PC-9 (cell line): ENCODE measurements around the gene ACADVL.

Experiments used
- EZH2 ChIP-seq: fragments of 200-600 bp; sonication (generic); IDR thresholded peaks from 2 replicates; pipeline ENCODE4 v1.8.0; 2017; ENCODE audit warnings: antibody characterized with exemption, low read depth
- TF ChIP-seq, protein P1 (sequence below): fragments of 200-600 bp; sonication (generic); conservative IDR thresholded peaks from 2 replicates; pipeline ENCODE4 v1.6.1; 2017; ENCODE audit warnings: mixed run types, antibody characterized with exemption, mild to moderate bottlenecking, moderate library complexity

GRCh38 chr17:7204336-7204735 lies 15.4 kb upstream of the ACADVL start:
- TF ChIP-seq, protein P1, sequence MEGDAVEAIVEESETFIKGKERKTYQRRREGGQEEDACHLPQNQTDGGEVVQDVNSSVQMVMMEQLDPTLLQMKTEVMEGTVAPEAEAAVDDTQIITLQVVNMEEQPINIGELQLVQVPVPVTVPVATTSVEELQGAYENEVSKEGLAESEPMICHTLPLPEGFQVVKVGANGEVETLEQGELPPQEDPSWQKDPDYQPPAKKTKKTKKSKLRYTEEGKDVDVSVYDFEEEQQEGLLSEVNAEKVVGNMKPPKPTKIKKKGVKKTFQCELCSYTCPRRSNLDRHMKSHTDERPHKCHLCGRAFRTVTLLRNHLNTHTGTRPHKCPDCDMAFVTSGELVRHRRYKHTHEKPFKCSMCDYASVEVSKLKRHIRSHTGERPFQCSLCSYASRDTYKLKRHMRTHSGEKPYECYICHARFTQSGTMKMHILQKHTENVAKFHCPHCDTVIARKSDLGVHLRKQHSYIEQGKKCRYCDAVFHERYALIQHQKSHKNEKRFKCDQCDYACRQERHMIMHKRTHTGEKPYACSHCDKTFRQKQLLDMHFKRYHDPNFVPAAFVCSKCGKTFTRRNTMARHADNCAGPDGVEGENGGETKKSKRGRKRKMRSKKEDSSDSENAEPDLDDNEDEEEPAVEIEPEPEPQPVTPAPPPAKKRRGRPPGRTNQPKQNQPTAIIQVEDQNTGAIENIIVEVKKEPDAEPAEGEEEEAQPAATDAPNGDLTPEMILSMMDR, result no peak
- no peak for TF ChIP-seq EZH2
